HG03196 (cell line): ENCODE data around the gene NFATC1.

Experiments used
- ATAC-seq: cut with Tn5 transposase; IDR thresholded peaks from one replicate; pipeline ENCODE4 v1.9.1; 2021; ENCODE audit not compliant: unreplicated experiment

Gene NFATC1

GRCh38 chr18:79546781-79547272, 151.1 kb downstream of the NFATC1 start:
- no peak for ATAC-seq

DNA sequence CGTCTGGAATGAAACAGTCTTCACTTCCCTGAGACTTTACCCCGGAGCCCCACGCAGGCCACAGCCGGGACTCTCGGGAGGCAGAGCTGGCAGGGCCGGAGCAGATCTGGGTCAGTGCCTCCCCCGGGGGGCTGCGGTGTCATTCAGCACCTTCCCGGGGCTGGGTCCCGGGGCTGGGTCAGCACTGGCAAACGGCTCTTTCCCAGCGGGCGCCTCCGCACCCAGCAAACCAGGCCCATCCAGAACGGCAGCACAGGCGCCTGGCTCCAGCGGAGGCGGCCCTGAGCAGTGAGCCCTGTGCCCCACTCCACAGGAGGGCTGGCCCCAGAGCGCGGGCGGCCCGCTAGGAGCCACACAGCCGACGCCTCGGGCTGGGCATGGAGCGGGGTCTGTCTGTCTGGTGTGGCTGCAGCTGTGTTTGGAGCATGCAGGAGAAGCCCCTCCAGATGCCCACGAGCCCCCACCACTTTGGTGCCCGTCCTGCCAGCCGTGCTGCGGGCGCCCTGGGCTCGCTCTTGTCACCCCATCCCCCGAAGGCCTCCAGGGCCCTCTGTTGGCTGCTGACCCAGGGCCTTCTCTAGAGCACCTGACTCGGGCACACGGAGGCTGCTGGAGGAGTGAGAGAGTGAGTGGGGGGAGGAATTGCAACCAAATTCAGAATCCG, 151.8 kb downstream of the NFATC1 start:
- no peak for ATAC-seq

- no peak for ATAC-seq
Observed at GRCh38 chr18:79548077-79548450, 152.3 kb downstream of the NFATC1 start.

DNA sequence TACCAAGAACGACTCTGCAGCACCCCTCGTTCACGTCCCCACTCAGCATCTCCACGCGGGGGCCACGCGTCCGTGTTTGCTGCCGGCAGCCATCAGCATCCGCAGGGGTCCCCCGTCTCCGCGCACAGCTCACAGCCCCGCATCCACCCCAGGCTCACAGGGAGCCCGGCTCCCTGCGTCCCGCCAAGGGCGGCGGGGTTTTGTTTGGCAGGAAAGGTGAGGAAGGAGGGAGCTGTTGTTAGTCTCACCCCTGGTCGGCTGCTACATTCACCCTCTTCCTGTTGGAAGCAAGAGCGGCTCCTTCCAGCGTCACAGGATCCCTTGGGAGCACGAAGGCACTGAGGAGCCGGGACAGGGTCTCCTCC, 152.9 kb downstream of the NFATC1 start:
- no peak for ATAC-seq

DNA sequence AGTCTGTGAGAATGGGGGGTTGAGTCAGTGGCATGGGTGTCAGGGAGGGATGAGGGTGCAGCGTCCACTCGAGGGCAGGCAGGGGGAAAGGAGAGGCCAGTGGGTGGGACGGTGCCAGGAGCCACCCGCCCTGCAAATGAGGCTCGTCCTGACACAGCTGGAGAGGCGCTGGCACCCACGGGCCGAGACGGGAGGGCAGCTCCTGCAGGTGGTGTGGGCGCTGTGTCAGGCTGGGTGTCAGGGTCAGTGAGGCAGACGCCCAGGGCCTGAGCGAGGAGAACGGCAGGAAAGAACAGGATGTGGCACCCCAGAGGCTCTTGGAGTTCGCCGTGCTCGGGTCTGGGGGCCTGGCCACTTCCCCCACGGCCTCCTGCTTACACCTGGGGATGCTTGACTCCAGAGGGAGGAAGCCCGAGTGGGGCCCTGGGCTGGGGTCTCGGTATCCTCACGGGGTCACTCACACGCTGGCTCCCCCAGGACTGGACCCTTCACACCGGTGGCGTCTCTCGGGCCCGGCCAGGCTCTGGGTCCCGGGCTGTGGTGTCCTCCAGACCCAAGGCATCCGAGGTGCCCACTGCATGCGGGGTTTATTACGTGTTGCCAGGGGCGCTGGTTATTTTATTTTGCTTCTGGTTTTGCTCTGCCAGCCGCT, 153.4 kb downstream of the NFATC1 start:
- no peak for ATAC-seq

DNA sequence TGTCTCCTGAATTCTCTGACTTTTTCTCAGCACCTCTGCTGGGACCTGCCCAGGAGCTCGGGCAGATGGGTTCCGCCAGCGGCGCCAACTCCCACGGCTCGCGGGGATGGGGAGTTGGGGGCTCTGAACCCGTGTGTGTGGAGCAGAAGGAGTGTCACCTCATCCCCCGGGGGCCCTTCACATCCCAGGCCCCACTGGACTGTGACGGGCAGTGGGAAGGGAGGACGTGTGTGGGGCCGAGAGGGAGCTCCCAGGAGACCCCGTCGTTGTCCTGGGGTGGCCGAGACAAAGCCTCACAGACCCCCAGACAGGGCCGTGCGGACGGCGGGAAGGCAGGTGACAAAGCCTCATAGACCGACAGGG, 153.9 kb downstream of the NFATC1 start:
- ATAC-seq: no peak

DNA sequence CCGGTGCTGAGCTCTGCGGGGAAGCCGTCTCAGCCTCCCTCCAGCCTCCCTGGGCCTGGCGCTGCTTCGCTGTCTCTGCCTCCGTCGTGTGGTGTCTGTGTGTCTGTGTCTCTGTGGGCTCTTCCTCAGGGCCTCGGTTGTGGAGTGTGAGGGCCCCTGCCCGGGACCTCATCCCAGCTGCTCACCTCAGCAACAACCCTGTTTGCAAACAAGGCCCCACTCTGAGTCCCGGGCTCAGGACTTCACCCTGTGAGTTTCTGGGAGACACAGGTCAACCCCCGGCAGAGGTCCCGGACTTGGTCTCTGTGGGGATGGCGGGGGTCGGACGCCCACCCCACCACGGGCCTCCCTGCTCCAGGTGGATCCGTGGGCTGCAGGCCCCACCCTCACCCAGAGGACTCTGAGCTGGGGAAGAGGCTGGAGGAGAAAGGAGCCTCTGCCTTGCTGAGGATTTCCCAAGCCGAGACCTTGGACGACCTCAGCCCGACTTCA, 156.5 kb downstream of the NFATC1 start:
- no peak for ATAC-seq

- no peak for ATAC-seq
Observed at GRCh38 chr18:79552696-79553095, 157.0 kb downstream of the NFATC1 start.

DNA sequence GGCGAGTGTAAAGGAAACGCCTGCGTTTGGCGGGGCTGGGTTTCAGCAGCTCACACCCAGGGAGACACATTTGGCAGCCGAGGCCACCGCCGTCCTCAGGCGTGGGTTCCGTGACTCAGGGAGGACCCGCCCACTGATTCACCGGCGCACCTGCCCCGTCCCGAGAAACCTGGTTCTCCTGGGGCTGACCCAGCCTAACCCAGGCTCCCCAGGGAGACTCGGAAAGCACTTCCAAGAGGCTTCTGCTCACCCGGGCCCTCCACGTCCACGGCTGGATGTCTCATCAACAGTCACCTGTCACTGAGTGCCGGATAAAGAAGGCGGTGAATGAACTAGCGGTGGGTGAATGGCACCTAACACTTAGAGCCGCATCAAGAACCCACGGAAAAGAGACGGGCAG, 157.4 kb downstream of the NFATC1 start:
- no peak for ATAC-seq

GRCh38 chr18:79553696-79554095, 158.0 kb downstream of the NFATC1 start:
- ATAC-seq: no peak

DNA sequence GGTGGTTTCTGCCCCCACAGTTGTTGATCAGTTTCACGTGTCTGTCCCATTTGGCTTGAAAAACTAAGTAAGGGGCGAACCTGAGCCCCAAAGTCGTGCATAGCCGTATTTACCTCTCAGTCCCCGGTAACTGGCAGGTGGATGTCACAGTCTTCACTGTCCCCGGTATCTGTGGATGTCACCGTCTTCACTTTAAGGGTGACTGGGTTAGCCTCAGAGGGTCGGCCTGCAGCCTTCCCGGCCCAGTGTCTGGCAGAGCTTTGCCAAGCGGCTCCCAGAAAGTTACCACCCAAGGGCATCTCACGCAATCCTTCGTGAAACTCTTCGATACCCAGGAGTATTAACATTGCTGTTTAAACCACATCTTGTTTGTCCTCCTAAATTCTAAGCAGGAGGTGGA, 158.6 kb downstream of the NFATC1 start:
- ATAC-seq: no peak

- ATAC-seq: no peak
Observed at GRCh38 chr18:79554945-79555645, 159.4 kb downstream of the NFATC1 start.

DNA sequence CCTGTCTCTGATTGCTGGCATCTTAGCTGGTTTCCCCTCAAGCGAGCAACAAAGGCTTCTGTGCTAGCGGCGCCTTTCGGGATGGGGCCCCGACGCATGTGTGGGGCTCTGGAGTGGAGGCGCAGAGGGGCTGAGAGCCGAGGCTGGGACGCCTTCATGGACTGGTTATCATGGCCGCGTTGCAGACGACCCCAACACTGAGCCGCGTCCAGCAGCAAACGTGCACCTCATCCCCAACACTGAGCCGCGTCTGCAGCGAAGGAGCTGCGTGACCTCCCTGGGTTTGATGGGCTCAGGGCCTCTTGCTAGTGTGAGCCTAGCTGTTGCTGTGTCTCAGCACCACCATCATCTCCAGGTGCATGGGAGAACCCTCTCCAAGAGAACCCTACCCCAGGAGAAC, 160.2 kb downstream of the NFATC1 start:
- no peak for ATAC-seq

GRCh38 chr18:79556829-79557585, 161.3 kb downstream of the NFATC1 start:
- ATAC-seq: no peak

- ATAC-seq: no peak
Observed at GRCh38 chr18:79558196-79558932, 162.6 kb downstream of the NFATC1 start.

- ATAC-seq: no peak
Observed at GRCh38 chr18:79558933-79559416, 163.2 kb downstream of the NFATC1 start.

- no peak for ATAC-seq
Observed at GRCh38 chr18:79559436-79559835, 163.7 kb downstream of the NFATC1 start.

- ATAC-seq: no peak
Observed at GRCh38 chr18:79560042-79560860, 164.5 kb downstream of the NFATC1 start.

DNA sequence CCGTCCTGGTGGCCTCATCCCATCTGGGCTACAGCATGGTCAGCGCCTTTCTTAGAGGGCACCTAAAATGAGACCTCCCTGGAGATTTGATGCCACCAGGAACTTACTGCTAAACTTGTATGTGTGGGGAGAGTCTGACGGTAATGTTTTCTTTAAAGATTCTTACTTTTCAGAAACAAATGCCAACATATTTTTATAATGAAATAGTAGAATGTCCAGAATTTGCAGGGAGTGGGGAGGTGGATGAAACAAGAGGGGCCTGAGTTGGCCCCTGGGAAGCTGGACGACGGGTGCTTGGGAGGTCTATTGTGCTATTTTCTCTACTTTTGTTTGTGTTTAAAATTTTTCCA, 165.1 kb downstream of the NFATC1 start:
- no peak for ATAC-seq

DNA sequence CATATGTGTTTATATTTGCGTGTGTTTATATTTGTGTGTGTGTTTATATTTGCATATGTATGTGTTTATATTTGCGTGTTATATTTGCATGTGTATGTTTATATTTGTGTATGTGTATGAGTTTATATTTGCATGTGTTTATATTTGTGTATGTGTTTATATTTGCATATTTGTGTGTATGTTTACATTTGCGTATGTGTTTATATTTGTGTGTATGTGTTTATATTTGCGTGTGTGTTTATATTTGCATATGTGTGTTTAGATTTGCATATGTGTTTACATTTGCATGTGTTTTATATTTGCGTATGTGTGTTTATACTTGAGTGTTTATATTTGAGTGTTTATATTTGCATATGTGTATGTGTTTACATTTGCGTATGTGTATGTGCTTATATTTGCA, 168.2 kb downstream of the NFATC1 start:
- no peak for ATAC-seq
